Neuronal stem cell (in vitro differentiated cells): ENCODE results near the gene IGFL4.

ENCODE experiments used
- DNase-seq: peaks from one replicate; pipeline ENCODE4 v3.0.0-alpha.2; 2013; ENCODE audit warnings: low spot score
- H2AFZ ChIP-seq: one replicate; pipeline ENCODE4 v1.6.1; 2013; ENCODE audit warnings: mild to moderate bottlenecking, low read length, inconsistent platforms
- H2AK5ac ChIP-seq: 2 replicates; pipeline ENCODE4 v1.6.1; 2013; ENCODE audit warnings: low read depth, mild to moderate bottlenecking, inconsistent platforms, low read length, moderate library complexity, mixed read lengths
- H2BK120ac ChIP-seq: 2 replicates; pipeline ENCODE4 v1.6.1; 2013; ENCODE audit warnings: low read depth, mild to moderate bottlenecking, inconsistent platforms, low read length, moderate library complexity, mixed read lengths
- H2BK12ac ChIP-seq: one replicate; pipeline ENCODE4 v1.6.1; 2013; ENCODE audit warnings: low read length, inconsistent platforms
- H2BK15ac ChIP-seq: 2 replicates; pipeline ENCODE4 v1.6.1; 2013; ENCODE audit warnings: mild to moderate bottlenecking, low read length, inconsistent platforms, mixed read lengths
- H2BK5ac ChIP-seq: one replicate; pipeline ENCODE4 v1.6.1; 2013; ENCODE audit warnings: inconsistent platforms, mild to moderate bottlenecking, low read length, moderate library complexity
- H3K14ac ChIP-seq: one replicate; pipeline ENCODE4 v1.6.1; 2013; ENCODE audit warnings: low read length, inconsistent platforms
- H3K18ac ChIP-seq: 2 replicates; pipeline ENCODE4 v1.6.1; 2013; ENCODE audit warnings: low read length, inconsistent platforms
- H3K23ac ChIP-seq: 2 replicates; pipeline ENCODE4 v1.6.1; 2013; ENCODE audit warnings: low read depth, mild to moderate bottlenecking, mixed read lengths, low read length, inconsistent platforms; ENCODE audit not compliant: poor library complexity
- H3K27ac ChIP-seq: replicated peaks from 3 replicates; pipeline ENCODE4 v1.5.1; 2013; ENCODE audit warnings: low read length, inconsistent platforms
- H3K27me3 ChIP-seq, 3 experiments: 2 replicates each; pipeline ENCODE4 v1.6.1; 2013; ENCODE audit warnings: low read length in 3 of 3, mild to moderate bottlenecking in 2 of 3, inconsistent platforms in 1 of 3, low read depth in 1 of 3, mixed read lengths in 1 of 3, moderate library complexity in 1 of 3; ENCODE audit not compliant: control insufficient read depth in 3 of 3, insufficient read depth in 3 of 3
- H3K36me3 ChIP-seq, 2 donors: replicated peaks in 1 of 2; 2 replicates each; pipeline ENCODE4 v1.6.1; 2013; ENCODE audit warnings: low read length in 2 of 2; ENCODE audit not compliant: control insufficient read depth in 2 of 2, insufficient read depth in 2 of 2
- H3K4ac ChIP-seq: 2 replicates; pipeline ENCODE4 v1.6.1; 2013; ENCODE audit warnings: inconsistent platforms, mild to moderate bottlenecking, low read length, moderate library complexity
- H3K4me1 ChIP-seq, 2 donors: 1 replicate in 1 of 2; 2 replicates in 1 of 2; pipeline ENCODE4 v1.6.1; 2013; ENCODE audit warnings: low read length in 2 of 2, low read depth in 1 of 2; ENCODE audit not compliant: control insufficient read depth in 2 of 2, insufficient read depth in 1 of 2
- H3K4me2 ChIP-seq: one replicate; pipeline ENCODE4 v1.6.1; 2013; ENCODE audit warnings: mild to moderate bottlenecking, low read length, inconsistent platforms; ENCODE audit not compliant: insufficient read depth, poor library complexity, severe bottlenecking
- H3K4me3 ChIP-seq, 2 donors: 2 replicates each; pipeline ENCODE4 v1.5.1; 2013; ENCODE audit warnings: low read length in 2 of 2, mild to moderate bottlenecking in 2 of 2, inconsistent platforms in 1 of 2, moderate library complexity in 1 of 2
- H3K79me1 ChIP-seq: one replicate; pipeline ENCODE4 v1.6.1; 2013; ENCODE audit warnings: low read depth, mild to moderate bottlenecking, inconsistent platforms, low read length, moderate library complexity
- H3K9ac ChIP-seq: one replicate; pipeline ENCODE4 v1.6.1; 2013; ENCODE audit warnings: mild to moderate bottlenecking, low read depth, low read length, inconsistent platforms; ENCODE audit not compliant: poor library complexity
- H3K9me3 ChIP-seq, 2 donors: replicated peaks in 1 of 2; 2 replicates each; pipeline versions ENCODE3 to v1.6.1; 2013; ENCODE audit warnings: low read length in 2 of 2, mild to moderate bottlenecking in 2 of 2, inconsistent platforms in 1 of 2, low read depth in 1 of 2, mixed read lengths in 1 of 2, moderate library complexity in 1 of 2; ENCODE audit not compliant: control insufficient read depth in 2 of 2, insufficient read depth in 1 of 2
- H4K8ac ChIP-seq: one replicate; pipeline ENCODE4 v1.6.1; 2013; ENCODE audit warnings: low read depth, mild to moderate bottlenecking, inconsistent platforms, low read length, moderate library complexity
- H4K91ac ChIP-seq: one replicate; pipeline ENCODE4 v1.6.1; 2013; ENCODE audit warnings: low read length, low read depth, mild to moderate bottlenecking, inconsistent platforms; ENCODE audit not compliant: poor library complexity
- WGBS, 2 donors: extraction: QIAGEN DNeasy Blood & Tissue Kit; methylation state at CpG; one replicate each; pipeline ENCODE4 v1.1.7; 2013; ENCODE audit warnings: missing lambda C conversion rate in 2 of 2, mixed read lengths in 1 of 2; ENCODE audit not compliant: insufficient read length in 2 of 2, insufficient replicate concordance in 1 of 2; ENCODE audit errors: extremely low coverage in 2 of 2; 5-methylcytosine and 5-hydroxymethylcytosine counted together

Gene IGFL4

GRCh38 chr19:46021531-46022041 is 19.2 kb downstream of the IGFL4 start:
- H2AK5ac ChIP-seq, result peak overlapping the region; percentile 15
- peaks cover under 1 to 5% of the 10 kb centered on the region in 2 donors for H3K4me1 ChIP-seq
- no peak overlapping the region for H2BK12ac ChIP-seq
- no peak overlapping the region for H3K9ac ChIP-seq
- H3K79me1 ChIP-seq, result peaks cover 2% of the 10 kb centered on the region
- H3K4me3 ChIP-seq, result no peak overlapping the region
- peaks cover 0 to 5% of the 10 kb centered on the region in 2 donors for H3K9me3 ChIP-seq
- no peak overlapping the region for H3K4ac ChIP-seq
- no CpG with 5 or more reads among the region's 11 CpGs for WGBS, 2 donors
- peaks cover 0 to under 1% (median 0%) of the 10 kb centered on the region in 3 experiments for H3K27me3 ChIP-seq
- H2AFZ ChIP-seq, result no peak overlapping the region
- H3K27ac ChIP-seq, result no peak overlapping the region
- no peak overlapping the region for H2BK5ac ChIP-seq
- peaks cover 8 to 17% of the 10 kb centered on the region in 2 donors for H3K36me3 ChIP-seq
- no peak overlapping the region for H3K4me2 ChIP-seq
- H3K23ac ChIP-seq, result no peak overlapping the region
- H4K91ac ChIP-seq, result no peak overlapping the region
- H2BK120ac ChIP-seq, result no peak overlapping the region
- no peak overlapping the region for H3K14ac ChIP-seq
- no peak overlapping the region for H2BK15ac ChIP-seq
- H3K18ac ChIP-seq, result peak overlapping the region; percentile 5
- H4K8ac ChIP-seq, result no peak overlapping the region
- no peak for DNase-seq

- H3K27me3 ChIP-seq, result peaks cover 0 to 8% (median 7%) of the 10 kb centered on the region in 3 experiments
- H3K36me3 ChIP-seq, result peaks cover 8 to 12% of the 10 kb centered on the region in 2 donors
- H2BK15ac ChIP-seq, result no peak overlapping the region
- peaks cover 2% of the 10 kb centered on the region for H3K79me1 ChIP-seq
- H3K9ac ChIP-seq, result peak overlapping the region; percentile 54
- H3K9me3 ChIP-seq, result peaks cover 0 to 5% of the 10 kb centered on the region in 2 donors
- no peak overlapping the region for H3K27ac ChIP-seq
- H2BK5ac ChIP-seq, result no peak overlapping the region
- WGBS, 2 donors, result no CpG with 5 or more reads among the region's 7 CpGs
- peaks cover 4 to 12% of the 10 kb centered on the region in 2 donors for H3K4me1 ChIP-seq
- H3K4me3 ChIP-seq, result no peak overlapping the region
- no peak for DNase-seq
- H2BK12ac ChIP-seq, result no peak overlapping the region
- H2AK5ac ChIP-seq, result no peak overlapping the region
- no peak overlapping the region for H3K4ac ChIP-seq
- no peak overlapping the region for H4K91ac ChIP-seq
- no peak overlapping the region for H3K18ac ChIP-seq
- H2BK120ac ChIP-seq, result no peak overlapping the region
- H3K23ac ChIP-seq, result no peak overlapping the region
- no peak overlapping the region for H3K14ac ChIP-seq
- H2AFZ ChIP-seq, result no peak overlapping the region
- peak overlapping the region; percentile 74 for H4K8ac ChIP-seq
- H3K4me2 ChIP-seq, result no peak overlapping the region
Measured at GRCh38 chr19:46020819-46021125, 20.0 kb downstream of the IGFL4 start.

GRCh38 chr19:46019270-46019669 is 21.5 kb downstream of the IGFL4 start:
- Histone ChIP-seq H3K14ac (no peak overlapping the region), H3K4me1 (peaks cover 4 to 20% of the 10 kb centered on the region in 2 donors), H3K27me3 (peaks cover 0 to 22% (median 11%) of the 10 kb centered on the region in 3 experiments), H2AFZ (no peak overlapping the region), H3K27ac (no peak overlapping the region), H2AK5ac (no peak overlapping the region), H3K9me3 (no peaks in the 10 kb centered on the region), H4K91ac (no peak overlapping the region), H2BK12ac (no peak overlapping the region), H3K4me2 (no peak overlapping the region), H3K36me3 (peaks cover 8 to 12% of the 10 kb centered on the region in 2 donors), H3K4ac (no peak overlapping the region), H2BK5ac (no peak overlapping the region), H3K9ac (no peak overlapping the region), H4K8ac (peak overlapping the region; percentile 10), H2BK120ac (no peak overlapping the region), H3K23ac (no peak overlapping the region), H3K4me3 (no peak overlapping the region), H3K79me1 (peaks cover 2% of the 10 kb centered on the region), H2BK15ac (no peak overlapping the region), H3K18ac (no peak overlapping the region)
- no CpG with 5 or more reads among the region's 13 CpGs for WGBS, 2 donors
- no peak for DNase-seq

- H4K91ac ChIP-seq, result no peak overlapping the region
- no peak overlapping the region for H3K4me2 ChIP-seq
- H3K27me3 ChIP-seq, result peaks cover 0 to 23% (median 11%) of the 10 kb centered on the region in 3 experiments
- H2AK5ac ChIP-seq, result no peak overlapping the region
- H3K27ac ChIP-seq, result no peak overlapping the region
- H3K18ac ChIP-seq, result peak overlapping the region; percentile 27
- no peak for DNase-seq
- H2BK12ac ChIP-seq, result no peak overlapping the region
- no peak overlapping the region for H2AFZ ChIP-seq
- H3K4ac ChIP-seq, result no peak overlapping the region
- WGBS, 2 donors, result no CpG with 5 or more reads among the region's 10 CpGs
- no peak overlapping the region for H3K9ac ChIP-seq
- H3K36me3 ChIP-seq, result peaks cover 8 to 12% of the 10 kb centered on the region in 2 donors
- no peak overlapping the region for H2BK5ac ChIP-seq
- peaks cover 2% of the 10 kb centered on the region for H3K79me1 ChIP-seq
- H3K14ac ChIP-seq, result no peak overlapping the region
- H2BK120ac ChIP-seq, result no peak overlapping the region
- H3K9me3 ChIP-seq, result no peaks in the 10 kb centered on the region
- H3K4me3 ChIP-seq, result no peak overlapping the region
- H4K8ac ChIP-seq, result no peak overlapping the region
- H3K4me1 ChIP-seq, result peaks cover 4 to 20% of the 10 kb centered on the region in 2 donors
- no peak overlapping the region for H3K23ac ChIP-seq
- H2BK15ac ChIP-seq, result no peak overlapping the region
Measured at GRCh38 chr19:46018729-46019251, 22.0 kb downstream of the IGFL4 start.
